Measurements from ENCODE around the gene BIRC6. TPM values are rescaled to one million over a fixed set of nuclear protein-coding genes. Genes with fewer than 3 reads are reported as not detected.

The BIRC6 gene
- total RNA-seq, 1 experiment from 2014 or later = 79.0 TPM

DNA sequence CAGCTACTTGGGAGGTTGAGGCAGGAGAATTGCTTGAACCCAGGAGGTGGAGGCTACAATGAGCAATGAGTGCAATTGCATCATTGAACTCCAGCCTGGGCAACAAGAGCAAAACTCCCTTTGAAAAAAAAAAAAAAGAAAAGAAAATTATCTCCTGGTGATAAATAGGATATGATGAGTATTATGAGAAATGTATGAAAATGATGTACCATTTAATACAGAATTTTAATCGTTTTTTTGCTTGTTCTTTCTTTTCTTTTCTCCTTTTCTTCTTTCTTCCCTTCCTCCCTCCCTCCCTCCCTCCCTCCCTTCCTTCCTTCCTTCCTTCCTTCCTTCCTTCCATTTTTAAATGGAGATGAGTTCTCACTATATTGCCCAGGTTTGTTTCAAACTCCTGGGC is 311.4 kb downstream of the BIRC6 start:
- Histone ChIP-seq H3K27me3 (ENCODE audit: insufficient read depth, low read depth) (no peaks in the 10 kb centered on the region), H3K36me3 (ENCODE audit: low read depth) (no peaks in the 10 kb centered on the region; the same call in 1 of the 2 replicates), H4K20me1 (ENCODE audit: insufficient read depth) (0 out of 2 replicates have a peak, but pooled peaks cover 2% of the 10 kb centered on the region), H3F3A (ENCODE audit: insufficient read depth, low read depth) (no peaks in the 10 kb centered on the region), H3K9me2 (ENCODE audit: insufficient read depth) (no peaks in the 10 kb centered on the region), H3K4me1 (replicated peaks; ENCODE audit: insufficient read depth) (no peaks in the 10 kb centered on the region), H3K9me3 (ENCODE audit: insufficient read depth, low read depth) (no peaks in the 10 kb centered on the region), H3K4me3 (no peak overlapping the region), H2AFZ (no peak overlapping the region), H3K27ac (no peak overlapping the region), H3K79me2 (ENCODE audit: low read depth) (no peaks in the 10 kb centered on the region), H3K4me2 (no peak overlapping the region)
- intact Hi-C loops (cut with micrococcal nuclease; ENCODE audit: unreplicated experiment) = no loop called here
- TF ChIP-seq EZH2 (IDR thresholded peaks at IDR 0.05; ENCODE audit: low read depth) (no peak), CTCF (conservative IDR thresholded peaks at IDR 0.05) (no peak)
- BruUV-seq (replicated peaks) = no TSS peak
- POLR2A ChIA-PET (ENCODE audit: unreplicated experiment) = no interaction called here
- no peak for DNase-seq
- CTCF ChIA-PET = no interaction called here

Small RNA genes within 50 kb of the gene (microRNA-seq; reads per million reads assigned to microRNA genes)
- gene MIR4765 (ENCODE audit: borderline number of aligned reads, borderline replicate concordance) (not detected), gene MIR558 (ENCODE audit: borderline number of aligned reads, borderline replicate concordance) (not detected)

Other genes starting within 250 kb of the BIRC6 start
- 18.5 and 25.7 TPM in 2 replicates for gene SLC30A6, start 191.2 kb upstream of the BIRC6 start, total RNA-seq (2021)
- not detected in 2 replicates for gene NLRC4, start 92.1 kb upstream of the BIRC6 start, total RNA-seq (2021)
- gene YIPF4, start 79.1 kb upstream of the BIRC6 start, total RNA-seq (2021) = 40.9 and 42.4 TPM in 2 replicates

All from PC-9 (cell line).